Breast epithelium (tissue), 3 donors: ENCODE measurements around the gene ZSCAN25.

ENCODE experiments used
- CTCF ChIP-seq, 3 donors: fragments of 450-650 bp; IDR thresholded peaks; one replicate each; pipeline ENCODE4 v1.5.1; 2016 to 2017; ENCODE audit warnings: antibody characterized with exemption in 3 of 3, mild to moderate bottlenecking in 3 of 3, moderate library complexity in 3 of 3
- POLR2A ChIP-seq: fragments of 450-650 bp; IDR thresholded peaks from one replicate; pipeline ENCODE4 v1.6.1; 2016; ENCODE audit warnings: antibody characterized with exemption, mild to moderate bottlenecking, moderate library complexity

GRCh38 chr7:99615989-99616358, 772 bp upstream of the ZSCAN25 start:
- TF ChIP-seq CTCF (IDR thresholded peaks at IDR 0.05) (no peak), POLR2A (no peak)
